Gastroesophageal sphincter (tissue), 4 donors: ENCODE measurements around the gene DICER1. TPM values are rescaled to one million over a fixed set of nuclear protein-coding genes. Genes with fewer than 3 reads are reported as not detected.

Experiments
- ATAC-seq: fragments of 150-250 bp; one replicate; pipeline ENCODE4 v1.9.1; 2016; ENCODE audit warnings: mild to moderate bottlenecking, moderate library complexity
- H3K27ac ChIP-seq, 4 donors: fragments of 200-600 bp; sonication (generic) in 3 of 4; 1 replicate in 3 of 4; 2 replicates in 1 of 4; pipeline ENCODE4 v1.5.1; 2016 to 2019
- H3K27me3 ChIP-seq: fragments of 200-600 bp; sonication (generic); one replicate; pipeline ENCODE4 v1.5.1; 2019
- H3K36me3 ChIP-seq, 2 donors: fragments of 200-600 bp; sonication (generic); one replicate each; pipeline ENCODE4 v1.5.1; 2019; ENCODE audit warnings: control low read depth in 1 of 2
- H3K4me1 ChIP-seq, 3 donors: fragments of 200-600 bp; sonication (generic); 1 replicate in 2 of 3; 2 replicates in 1 of 3; pipeline ENCODE4 v1.5.1; 2016 to 2019; ENCODE audit warnings: control low read depth in 2 of 3
- H3K4me3 ChIP-seq, 2 donors: fragments of 200-600 bp; sonication (generic); one replicate each; pipeline ENCODE4 v1.5.1; 2019; ENCODE audit warnings: mild to moderate bottlenecking in 1 of 2, moderate library complexity in 1 of 2
- H3K9me3 ChIP-seq, 3 donors: fragments of 200-600 bp; sonication (generic); one replicate each; pipeline ENCODE4 v1.5.1; 2017 to 2019; ENCODE audit warnings: control low read depth in 2 of 3
- CTCF ChIP-seq, 4 experiments: fragments of 200-600 bp in 2 of 4; fragments of 450-650 bp in 2 of 4; sonication (generic) in 1 of 4; IDR thresholded peaks; one replicate each; pipeline ENCODE4 v1.5.1; 2017 to 2019; ENCODE audit warnings: antibody characterized with exemption in 4 of 4, mild to moderate bottlenecking in 2 of 4, moderate library complexity in 2 of 4
- EP300 ChIP-seq: sonication (generic); formaldehyde crosslinking; IDR thresholded peaks from one replicate; pipeline ENCODE4 v1.6.1; 2017; ENCODE audit warnings: antibody characterized with exemption, mild to moderate bottlenecking
- POLR2A ChIP-seq, 2 donors: fragments of 450-650 bp; IDR thresholded peaks; one replicate each; pipeline ENCODE4 v1.6.1; 2017; ENCODE audit warnings: antibody characterized with exemption in 2 of 2, mild to moderate bottlenecking in 2 of 2, moderate library complexity in 1 of 2
- POLR2AphosphoS5 ChIP-seq: sonication (generic); formaldehyde crosslinking; IDR thresholded peaks from one replicate; pipeline ENCODE4 v1.6.1; 2017; ENCODE audit warnings: antibody characterized with exemption
- WGBS, 2 donors: methylation state at CpG; one replicate each; pipeline ENCODE4 v1.1.5; 2018; ENCODE audit warnings: low coverage in 1 of 2; 5-methylcytosine and 5-hydroxymethylcytosine counted together
- total RNA-seq, 4 donors: library from RNA; depleted of rRNA; stranded (reverse); fragments of >200 nt; gene quantifications; one replicate each; pipeline ENCODE4 v1.1.0, GENCODE V29; 2016

The DICER1 gene
- total RNA-seq, 4 donors from 2014 or later = 57.5 to 74.9 (median 68.6) TPM

DNA sequence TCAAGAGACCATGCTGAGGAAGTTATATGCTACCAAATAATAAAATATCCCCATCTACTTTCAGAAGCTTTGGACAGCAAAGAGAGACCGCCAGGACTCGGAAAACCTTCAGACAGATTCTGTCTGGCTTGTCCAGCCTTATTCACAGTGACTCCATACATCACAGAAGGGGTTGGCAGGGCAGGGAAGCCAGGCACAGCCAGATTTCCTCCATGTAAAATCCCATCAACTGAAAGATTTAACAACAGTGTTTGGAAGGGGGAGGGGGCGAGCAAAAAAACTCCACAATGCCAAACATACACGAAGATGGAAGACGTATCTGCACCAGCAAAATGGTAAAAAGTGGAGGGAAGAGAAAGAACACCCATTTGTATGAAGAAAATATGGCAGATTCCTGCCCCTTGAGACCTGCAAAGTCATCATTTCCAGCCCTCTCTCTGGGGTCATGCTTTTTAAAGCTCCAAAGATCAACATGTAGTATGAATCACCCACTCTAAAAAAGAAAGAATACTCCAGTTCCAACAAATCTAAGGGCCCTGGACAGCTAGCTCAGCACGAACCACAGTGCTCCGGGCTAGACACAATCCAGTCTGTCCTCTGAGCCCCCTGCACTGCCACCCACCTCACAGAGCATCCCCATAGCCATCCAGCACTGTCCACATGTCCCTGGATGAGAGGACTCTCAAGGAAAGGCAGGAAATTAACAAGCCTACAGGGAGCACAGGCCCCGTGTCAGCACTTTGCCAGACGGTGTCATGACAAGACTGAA is 116.4 kb downstream of the DICER1 start:
- Histone ChIP-seq H3K36me3 (no peaks in the 10 kb centered on the region), H3K27ac (no peak overlapping the region), H3K27me3 (no peaks in the 10 kb centered on the region), H3K4me3 (no peak overlapping the region), H3K9me3 (no peaks in the 10 kb centered on the region), H3K4me1 (no peaks in the 10 kb centered on the region)
- no peak for ATAC-seq
- WGBS, 2 donors = 67 to 83% methylated on average over 2 to 7 of the region's 9 CpGs
- no peak for TF ChIP-seq POLR2A (IDR thresholded peaks at IDR 0.05)
- peak; percentile 18 for TF ChIP-seq POLR2AphosphoS5
- TF ChIP-seq CTCF (IDR thresholded peaks at IDR 0.05) = no peak
- TF ChIP-seq EP300 = no peak

DNA sequence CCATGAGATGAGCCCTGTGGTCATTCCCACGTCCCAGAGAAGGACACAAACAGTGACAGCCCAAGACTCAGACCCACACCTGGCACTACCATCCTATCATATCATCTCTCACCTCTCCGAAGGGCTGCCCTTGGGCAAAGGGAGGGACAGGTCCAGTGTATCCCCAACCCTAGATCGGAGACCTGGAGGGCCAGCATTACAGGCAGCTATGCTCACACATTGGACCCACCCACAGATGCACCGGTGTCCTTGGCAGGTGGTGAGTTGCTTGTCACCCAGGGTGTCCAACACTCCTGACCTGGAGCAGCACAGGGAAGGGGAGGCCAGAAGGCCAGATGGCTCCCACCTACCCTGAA is 117.4 kb downstream of the DICER1 start:
- Histone ChIP-seq H3K4me1 (no peaks in the 10 kb centered on the region), H3K27ac (no peak overlapping the region), H3K27me3 (no peaks in the 10 kb centered on the region), H3K9me3 (no peaks in the 10 kb centered on the region), H3K4me3 (no peak overlapping the region), H3K36me3 (no peaks in the 10 kb centered on the region)
- 72 to 100% methylated on average over 1 to 3 of the region's 4 CpGs for WGBS, 2 donors
- TF ChIP-seq EP300 = no peak
- TF ChIP-seq POLR2A (IDR thresholded peaks at IDR 0.05) = no peak
- no peak for TF ChIP-seq CTCF (IDR thresholded peaks at IDR 0.05)
- TF ChIP-seq POLR2AphosphoS5 = no peak
- no peak for ATAC-seq

- WGBS, 2 donors = 74% methylated on average over 14 of the region's 17 CpGs; no CpG with 5 or more reads in 1 of the 2 donors
- H3K4me3 ChIP-seq = no peak overlapping the region
Measured at GRCh38 chr14:95039259-95039992, 117.9 kb downstream of the DICER1 start.

GRCh38 chr14:95038521-95039250 is 118.6 kb downstream of the DICER1 start:
- H3K36me3 ChIP-seq = no peaks in the 10 kb centered on the region
- no peak for TF ChIP-seq POLR2AphosphoS5
- WGBS, 2 donors = 84 to 98% methylated on average over 3 to 6 of the region's 9 CpGs
- H3K4me3 ChIP-seq = no peak overlapping the region
- H3K27me3 ChIP-seq = no peaks in the 10 kb centered on the region
- peaks cover 0 to 2% (median 0%) of the 10 kb centered on the region in 3 donors for H3K9me3 ChIP-seq
- no peaks in the 10 kb centered on the region for H3K4me1 ChIP-seq
- ATAC-seq = no peak
- no peak overlapping the region for H3K27ac ChIP-seq

More at GRCh38 chr14:95039259-95039992, 117.9 kb downstream of the DICER1 start:
- TF ChIP-seq EP300 (no peak), POLR2A (IDR thresholded peaks at IDR 0.05) (no peak), POLR2AphosphoS5 (no peak), CTCF (IDR thresholded peaks at IDR 0.05) (no peak)
- Histone ChIP-seq H3K27me3 (no peaks in the 10 kb centered on the region), H3K9me3 (no peaks in the 10 kb centered on the region), H3K27ac (no peak overlapping the region), H3K36me3 (no peaks in the 10 kb centered on the region), H3K4me1 (no peaks in the 10 kb centered on the region)
- ATAC-seq = no peak

DNA sequence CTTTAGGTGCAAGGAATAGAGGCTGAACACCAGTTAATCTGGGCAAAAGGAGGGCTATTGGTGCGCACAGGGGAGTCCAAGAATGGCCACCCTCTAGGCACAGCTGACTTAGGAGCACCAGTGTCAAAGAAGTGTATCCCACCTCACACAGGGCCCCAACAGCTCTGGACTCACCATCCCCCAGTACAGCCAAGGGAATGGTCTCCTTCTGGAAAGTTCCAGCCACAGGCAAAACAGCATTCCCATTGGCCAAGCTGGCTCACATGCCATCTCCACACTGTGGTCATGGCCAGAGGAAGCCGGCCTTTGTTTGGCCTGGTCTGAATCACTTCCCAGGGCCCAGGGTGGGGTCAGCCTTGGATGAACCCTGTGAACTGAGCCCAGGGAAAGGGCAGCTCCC is 120.1 kb downstream of the DICER1 start:
- Histone ChIP-seq H3K27me3 (no peaks in the 10 kb centered on the region), H3K36me3 (no peaks in the 10 kb centered on the region), H3K4me3 (no peak overlapping the region), H3K4me1 (no peaks in the 10 kb centered on the region), H3K27ac (no peak overlapping the region), H3K9me3 (peaks cover 0 to 14% (median 0%) of the 10 kb centered on the region in 3 donors)
- no CpG with 5 or more reads among the region's 2 CpGs for whole genome bisulfite sequencing, 2 donors
- TF ChIP-seq EP300 = no peak
- no peak for TF ChIP-seq POLR2AphosphoS5
- TF ChIP-seq CTCF (IDR thresholded peaks at IDR 0.05) = no peak
- no peak for TF ChIP-seq POLR2A (IDR thresholded peaks at IDR 0.05)
- peak; percentile 46 for ATAC-seq
